ENCODE results near the gene STRBP. TPM values are rescaled to one million over a fixed set of nuclear protein-coding genes. Genes with fewer than 3 reads are reported as not detected.

The STRBP gene
- total RNA-seq, 1 experiment from 2014 or later = 43.1 TPM

DNA sequence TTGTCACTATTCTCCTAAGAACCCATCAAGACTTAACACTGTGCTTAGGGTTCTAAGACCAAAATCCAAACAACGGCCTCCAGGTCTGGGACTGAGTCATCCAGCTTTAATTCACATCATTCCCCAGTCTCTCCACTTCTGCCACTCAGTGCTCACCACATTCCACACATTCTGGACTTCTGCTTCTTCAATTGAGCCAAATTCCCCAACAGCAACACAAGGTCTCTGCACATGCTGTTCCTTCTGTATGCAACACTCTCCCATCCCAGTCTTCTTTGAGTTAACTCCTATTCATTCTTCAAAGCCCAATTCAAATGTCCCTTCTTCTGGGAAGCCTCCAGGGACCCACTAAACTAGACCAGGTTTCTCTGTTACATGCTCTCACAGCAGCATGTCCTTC is 137.1 kb downstream of the STRBP start:
- peak; percentile 47 for DNase-seq (ENCODE audit: low read depth)

DNA sequence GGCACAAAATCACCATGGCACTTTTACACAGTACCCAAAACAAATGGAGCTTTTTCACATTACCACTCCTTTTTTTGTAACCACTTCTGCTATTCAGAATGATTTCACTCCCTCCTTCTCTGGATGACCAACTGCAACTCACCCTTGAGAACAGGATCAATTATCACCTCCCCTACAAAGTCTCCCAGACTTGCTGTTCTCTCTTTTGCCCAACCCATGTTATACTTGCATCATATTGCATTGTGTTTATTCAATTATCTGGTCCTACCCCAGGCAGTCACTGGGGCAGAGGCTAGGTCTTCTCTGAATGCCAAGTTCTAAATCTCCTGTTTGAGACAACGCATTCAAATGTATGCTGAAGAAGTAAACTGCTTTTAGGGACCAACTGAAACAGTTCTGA is 139.0 kb downstream of the STRBP start:
- no peak for DNase-seq (ENCODE audit: low read depth)

DNA sequence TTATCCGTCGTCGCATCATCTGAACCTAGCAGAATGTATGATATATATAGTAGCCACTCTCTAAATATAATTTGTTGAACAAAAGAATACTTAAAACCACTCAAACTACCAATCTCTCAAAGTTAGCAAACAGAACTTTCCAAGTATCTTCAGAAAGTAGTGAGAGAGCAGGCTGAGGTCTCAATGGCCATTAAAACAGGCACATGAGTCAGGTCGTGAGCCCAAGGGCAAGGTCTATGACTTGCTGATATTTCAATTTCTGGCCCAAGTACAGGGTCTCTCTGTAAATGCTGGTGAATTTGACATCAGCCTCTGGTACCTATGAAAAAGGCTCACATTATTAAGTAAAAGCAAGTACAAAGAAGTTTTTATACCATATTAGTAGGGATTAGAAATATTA is 139.8 kb downstream of the STRBP start:
- DNase-seq (ENCODE audit: low read depth) = no peak

DNA sequence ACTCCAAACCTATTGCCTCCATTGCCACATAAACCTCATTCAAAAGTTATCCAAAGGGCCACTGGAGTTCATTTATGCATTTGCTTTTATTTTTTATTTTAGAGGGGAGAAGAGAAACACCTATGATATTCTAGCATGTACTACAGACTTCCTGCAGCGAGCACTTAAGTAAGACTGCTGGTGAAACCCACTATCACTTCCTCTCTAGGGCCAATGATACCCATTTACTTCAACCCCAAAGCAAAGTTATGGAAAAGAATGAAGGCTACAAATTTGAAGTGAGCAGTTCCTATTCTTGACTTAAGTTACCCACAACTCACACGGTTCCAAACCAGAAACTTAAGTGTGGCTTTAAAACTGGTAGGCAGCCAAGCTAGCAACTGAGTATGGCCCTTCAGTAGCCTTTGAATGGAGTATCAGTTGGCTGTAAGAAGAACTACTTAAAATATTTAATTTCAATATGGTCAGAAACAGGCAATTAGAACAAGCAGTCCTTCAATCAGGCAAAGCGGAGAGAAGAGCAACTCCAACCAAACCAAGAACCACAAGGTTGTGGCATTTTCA is 140.8 kb downstream of the STRBP start:
- no peak for DNase-seq (ENCODE audit: low read depth)

DNA sequence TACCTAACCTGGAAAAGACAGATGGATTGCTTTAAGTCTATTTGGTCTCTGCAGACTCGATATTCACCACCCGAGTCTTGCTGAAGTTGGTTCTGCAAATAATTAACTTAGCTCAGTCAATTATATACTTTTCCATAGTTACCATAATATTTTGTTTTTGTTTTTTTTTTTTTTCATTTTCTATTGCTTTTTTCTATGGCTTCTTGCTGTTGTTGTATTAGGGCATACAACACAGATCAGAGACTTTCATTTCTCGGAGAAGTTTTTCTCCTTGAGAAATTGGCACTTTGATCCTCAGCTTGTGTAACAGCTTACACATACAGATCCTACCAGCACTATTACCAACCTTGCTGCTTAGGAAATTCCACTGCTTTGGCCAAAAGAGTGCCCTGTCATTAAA is 146.9 kb downstream of the STRBP start:
- no peak for DNase-seq (ENCODE audit: low read depth)

DNA sequence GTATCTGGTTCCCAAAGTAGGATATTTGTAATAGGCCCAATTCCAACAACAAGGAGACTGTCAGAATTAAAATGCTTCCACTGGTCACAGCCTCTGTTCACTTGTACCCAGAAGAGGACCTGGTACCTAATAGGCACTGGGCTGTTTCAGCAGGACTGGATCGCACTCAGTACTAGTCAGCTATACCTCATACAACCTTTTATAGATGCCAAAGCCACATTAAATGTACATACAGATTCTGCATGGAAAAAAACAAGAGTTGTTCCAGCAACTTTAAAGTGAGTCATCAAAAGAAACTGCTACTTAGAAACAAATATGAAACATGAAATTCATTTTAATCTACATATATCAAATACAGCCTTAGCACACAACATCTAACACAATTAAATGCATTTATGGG is 147.4 kb downstream of the STRBP start:
- DNase-seq (ENCODE audit: low read depth) = no peak

DNA sequence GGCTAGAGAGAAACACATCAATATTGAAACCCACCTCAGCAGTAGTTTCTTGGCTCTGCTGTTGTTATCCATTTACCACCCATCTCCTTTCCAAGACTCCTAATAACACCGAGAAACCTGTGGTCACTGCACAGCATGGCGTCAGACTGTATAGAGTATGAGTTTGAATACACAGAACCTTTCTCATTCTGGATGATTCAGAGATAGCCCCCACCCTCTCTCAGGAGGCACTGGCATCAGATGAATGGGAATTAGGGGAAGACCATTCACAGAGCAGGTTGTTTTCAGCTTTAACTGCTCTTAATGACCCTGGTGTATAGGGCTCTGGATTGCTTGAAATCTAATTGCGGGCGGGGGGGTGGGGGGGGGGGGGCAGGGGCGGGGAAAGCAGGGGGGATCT is 148.3 kb downstream of the STRBP start:
- no peak for DNase-seq (ENCODE audit: low read depth)

DNA sequence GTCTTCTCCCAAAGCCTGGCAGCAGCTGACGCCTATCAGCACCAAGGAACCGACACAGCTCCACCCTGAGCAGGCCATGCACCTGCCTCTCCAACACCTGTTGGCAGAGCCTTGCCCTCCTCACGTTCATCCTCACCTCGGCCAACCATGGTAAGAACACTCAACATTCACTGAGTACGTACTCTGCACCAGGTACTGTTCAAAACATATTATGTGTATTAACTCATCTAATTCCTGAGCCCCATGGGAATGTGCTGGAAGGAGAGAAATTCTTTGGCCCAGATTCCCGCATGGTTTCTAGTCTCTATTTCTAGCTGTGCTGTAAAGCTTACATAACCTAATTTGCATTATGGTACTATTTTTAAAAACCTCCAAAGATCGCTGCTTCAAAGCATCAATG is 148.8 kb downstream of the STRBP start:
- no peak for DNase-seq (ENCODE audit: low read depth)

DNA sequence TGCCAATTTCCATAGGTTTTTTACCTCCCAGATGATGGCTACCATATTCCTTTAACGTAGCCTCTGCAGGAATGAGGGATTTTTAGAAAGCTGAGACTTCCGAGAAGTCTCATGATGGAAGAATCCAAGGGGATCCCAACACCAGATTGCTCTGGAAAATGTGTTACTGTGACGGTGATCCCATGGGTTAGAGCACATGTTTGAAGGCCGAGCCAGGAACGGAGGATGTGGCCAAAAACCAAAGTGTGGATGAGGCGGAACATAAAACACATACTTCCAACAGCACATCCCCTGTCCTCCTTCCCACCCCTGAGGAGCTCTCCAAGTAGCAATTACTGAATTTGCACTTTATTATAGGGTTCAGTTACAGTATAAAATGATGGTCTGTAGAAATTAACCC is 152.3 kb downstream of the STRBP start:
- DNase-seq (ENCODE audit: low read depth) = no peak

DNA sequence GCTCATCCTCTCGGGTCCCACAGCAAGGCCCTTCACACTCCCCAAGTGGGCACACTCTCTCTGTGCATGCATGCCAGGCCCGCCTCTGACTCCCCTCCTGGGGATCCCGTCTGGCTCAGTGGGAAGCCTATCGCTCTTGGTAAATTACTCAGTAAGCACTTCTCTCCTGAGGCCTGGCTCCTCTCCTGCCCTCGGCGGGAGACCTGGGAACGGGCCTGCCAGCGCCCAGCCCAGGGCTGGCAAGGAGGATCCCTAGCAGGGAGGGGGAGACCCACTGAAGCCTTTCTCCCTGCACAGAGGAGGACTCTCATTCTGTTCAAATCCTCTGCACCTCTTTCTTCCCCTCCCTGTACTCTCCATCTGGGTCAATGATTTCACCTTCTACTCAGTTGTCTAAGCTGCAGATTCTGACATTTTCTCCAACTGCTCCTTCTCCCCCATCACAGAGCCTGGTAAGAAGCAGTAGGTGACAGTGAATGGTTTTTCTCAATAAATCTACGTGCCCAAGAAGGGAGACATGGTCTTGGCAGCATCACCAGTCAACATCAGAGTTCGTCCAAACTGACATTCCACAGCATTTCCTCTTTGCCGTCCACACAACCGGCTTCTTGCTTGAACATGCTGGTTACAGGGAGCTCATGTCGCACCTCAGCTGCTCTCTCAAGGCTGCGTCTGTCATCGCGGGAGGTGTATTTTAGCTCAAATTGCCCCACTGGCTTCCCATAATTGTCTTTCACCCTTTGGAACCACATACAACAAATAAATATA is 153.1 kb downstream of the STRBP start:
- DNase-seq (ENCODE audit: low read depth) = no peak

DNA sequence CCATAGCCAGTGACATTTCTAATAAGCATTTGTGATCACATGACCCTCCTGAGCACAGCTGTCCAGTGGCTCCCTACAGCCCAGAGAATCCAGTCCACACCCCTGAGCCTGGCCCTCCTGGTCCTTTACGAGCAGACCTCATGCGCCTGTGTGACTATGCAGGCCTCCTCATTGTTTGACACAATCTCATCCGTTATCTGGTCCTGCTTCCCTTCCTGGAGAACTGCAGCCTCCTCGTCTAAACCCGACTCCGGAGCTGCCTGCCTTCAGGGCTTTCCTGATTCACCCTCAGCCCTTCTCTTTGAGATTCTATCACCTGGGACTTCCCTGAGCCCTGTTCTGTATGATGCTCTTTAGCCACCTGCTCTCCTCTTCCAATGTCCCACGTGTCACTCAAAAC is 155.2 kb downstream of the STRBP start:
- no peak for DNase-seq (ENCODE audit: low read depth)

DNA sequence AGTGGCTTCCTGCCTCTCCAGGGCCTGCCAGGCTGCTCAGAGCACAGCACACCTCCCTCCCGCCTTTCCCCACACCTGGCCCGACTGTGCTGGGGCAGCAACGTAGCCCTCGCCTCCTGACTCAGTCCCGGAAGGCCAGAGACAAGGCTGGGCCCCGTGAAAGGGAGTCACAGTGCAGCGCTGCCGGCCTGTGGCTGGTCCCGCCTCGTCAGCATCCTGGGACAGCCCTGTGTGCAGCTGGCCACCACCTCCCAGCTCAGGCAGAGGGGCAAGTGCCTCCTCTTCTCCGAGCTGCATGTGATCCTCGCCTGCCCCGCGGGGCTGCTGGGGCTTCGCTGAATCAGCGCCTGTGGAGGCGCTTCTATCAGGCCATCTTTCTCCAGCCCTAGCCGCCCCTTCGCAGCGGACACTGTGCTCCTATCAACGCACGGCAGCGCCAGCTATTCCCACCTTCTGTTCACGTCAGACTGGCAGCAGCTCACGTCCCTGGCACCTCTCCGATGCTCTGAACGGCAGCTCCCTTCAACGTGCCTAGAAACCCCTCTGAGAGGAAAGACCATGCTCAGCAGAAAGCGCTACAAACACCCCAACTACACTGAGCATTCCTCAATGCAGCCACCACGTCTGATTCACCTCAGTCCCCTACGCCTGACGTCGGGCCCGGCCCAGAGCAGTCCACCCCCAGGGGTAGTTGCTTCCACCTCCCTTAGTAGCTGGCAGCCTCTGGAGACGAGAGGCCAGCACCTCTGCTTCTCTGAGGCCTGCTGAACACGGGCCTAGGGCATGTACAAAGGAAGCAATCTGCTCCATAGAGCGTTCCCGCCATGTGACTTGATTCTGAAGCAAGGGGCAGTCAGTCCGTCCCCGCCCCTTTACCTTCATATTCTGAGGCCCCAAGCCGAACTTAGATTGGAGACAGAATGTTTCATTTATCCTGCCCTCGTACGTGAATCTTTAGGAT is 156.1 kb downstream of the STRBP start:
- DNase-seq (ENCODE audit: low read depth) = no peak

DNA sequence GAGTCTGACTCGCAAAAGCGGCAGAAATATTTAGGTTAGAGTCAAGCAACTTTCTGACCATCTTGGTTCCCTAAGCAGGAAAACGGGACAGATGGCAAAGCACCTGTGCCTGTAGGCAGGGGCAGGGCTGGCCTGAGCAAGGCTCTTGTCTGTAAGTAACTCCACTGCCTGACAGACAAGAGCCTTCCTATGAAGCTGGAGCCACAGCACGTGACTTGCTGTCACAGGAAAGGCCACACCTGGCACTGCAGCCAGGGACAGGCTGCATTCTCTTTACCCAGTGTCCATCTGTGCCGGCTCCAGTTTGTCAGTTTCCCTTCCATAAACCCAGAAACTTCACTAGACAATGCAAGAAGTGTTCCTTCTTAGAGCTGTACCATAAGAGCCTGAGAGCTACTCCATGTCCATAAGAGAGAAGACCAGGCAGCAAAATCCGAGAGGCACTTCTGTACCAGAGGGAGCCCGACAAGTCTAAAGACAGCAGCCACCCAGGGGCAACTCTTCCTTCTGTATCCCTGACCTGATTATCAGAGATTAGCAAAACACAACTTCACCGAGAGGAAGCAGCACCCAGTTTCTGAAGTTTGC is 156.9 kb downstream of the STRBP start:
- no peak for DNase-seq (ENCODE audit: low read depth)

DNA sequence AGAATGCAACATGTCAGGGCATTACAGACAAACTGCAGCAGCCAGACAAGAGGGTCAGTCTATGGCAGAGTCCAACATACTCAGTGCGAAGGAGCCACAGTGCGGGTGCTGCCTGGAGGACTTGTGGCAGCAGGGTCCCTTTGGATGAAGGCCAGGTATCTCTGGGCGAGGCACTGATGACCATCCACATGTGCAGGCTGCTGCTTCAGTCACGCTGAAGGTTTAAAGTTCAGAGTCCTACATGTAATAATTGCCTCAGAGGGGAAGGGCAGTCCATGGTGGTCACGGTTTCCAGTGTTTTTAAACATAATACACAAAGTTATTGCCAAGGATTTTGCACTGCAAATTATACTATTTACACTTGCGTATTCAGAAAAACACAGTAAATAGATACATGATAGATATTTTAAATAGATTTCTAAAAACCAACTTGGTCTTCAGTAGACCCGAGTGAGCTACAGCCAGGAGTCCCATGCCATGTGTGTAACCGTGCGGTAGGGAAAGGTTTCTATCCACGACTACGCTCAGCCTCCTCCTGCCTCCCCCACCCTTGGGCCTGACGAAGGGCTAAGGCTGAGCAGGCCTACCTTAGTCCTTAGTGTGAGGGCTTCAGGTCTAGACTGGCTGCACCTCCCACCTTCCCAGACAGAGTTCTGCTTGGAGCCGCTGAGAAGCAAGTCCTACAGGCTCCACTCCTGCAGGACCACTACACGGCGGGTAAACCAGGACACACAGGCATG is 158.7 kb downstream of the STRBP start:
- DNase-seq (ENCODE audit: low read depth) = no peak

DNA sequence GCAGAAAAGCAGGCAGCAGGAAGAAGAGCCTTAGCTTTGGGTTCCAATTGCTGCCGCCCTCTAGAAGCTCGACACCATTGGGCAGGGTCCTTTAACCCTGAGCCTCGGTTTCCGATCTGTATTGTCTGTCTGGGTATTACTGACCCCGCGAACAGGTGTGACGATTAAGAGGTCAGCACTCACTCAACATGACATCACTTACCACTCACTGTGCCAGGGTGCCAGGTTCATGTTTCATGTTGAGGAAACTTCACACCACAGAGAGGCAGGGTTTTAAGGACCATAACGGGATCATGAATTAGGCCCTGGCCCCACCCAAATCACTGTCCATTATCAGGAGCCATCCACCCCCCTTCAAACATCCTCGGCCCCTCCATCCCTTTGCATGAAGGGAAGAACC is 159.4 kb downstream of the STRBP start:
- DNase-seq (ENCODE audit: low read depth) = no peak

DNA sequence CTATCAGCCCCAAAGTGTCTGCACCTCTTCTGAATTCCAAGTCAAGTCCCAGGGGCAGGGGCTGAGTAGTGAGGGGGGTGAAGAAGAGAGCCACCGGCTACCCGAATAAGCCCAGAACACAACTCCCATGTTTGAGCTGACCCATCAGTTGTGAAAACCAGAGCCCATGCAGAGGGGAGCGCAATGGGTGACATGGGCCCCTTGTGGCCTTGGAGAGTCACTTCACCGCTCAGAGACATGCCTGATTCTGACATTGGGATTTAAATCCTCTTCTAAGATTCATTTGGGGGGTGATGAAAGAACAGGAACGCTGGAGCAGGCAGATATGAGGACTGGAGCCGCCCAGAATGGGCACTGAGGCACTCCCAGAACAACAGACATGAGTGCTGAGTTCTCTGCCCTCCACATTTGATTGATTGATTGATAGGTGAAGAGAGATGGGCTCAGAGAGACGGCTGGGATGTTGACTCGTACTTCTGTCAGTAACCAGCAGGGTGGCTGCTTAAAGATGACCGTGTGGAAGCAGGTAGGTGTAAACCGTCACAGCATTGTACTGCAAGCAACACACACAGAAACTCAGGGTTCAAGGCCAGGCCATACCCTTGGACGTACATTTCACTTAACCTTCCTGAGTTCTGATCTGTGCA is 160.6 kb downstream of the STRBP start:
- DNase-seq (ENCODE audit: low read depth) = no peak

DNA sequence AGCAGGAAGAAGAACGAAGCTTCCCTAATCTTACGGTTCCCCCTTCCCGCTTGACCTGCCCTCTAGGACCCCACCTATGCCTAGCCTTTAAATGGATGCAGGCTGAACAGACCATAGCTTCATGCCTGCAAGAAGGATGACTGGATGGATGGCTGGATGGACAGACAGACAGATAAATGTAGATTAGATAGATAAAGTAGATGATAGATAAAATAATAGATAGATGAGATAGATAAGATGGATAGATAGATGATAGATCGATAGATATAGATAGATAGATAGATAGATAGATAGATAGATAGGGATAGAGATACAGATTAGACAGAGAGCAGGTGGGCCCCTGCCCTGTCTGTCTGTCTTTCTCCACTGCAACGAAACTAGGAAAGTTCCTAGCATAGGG is 162.9 kb downstream of the STRBP start:
- DNase-seq (ENCODE audit: low read depth) = no peak

DNA sequence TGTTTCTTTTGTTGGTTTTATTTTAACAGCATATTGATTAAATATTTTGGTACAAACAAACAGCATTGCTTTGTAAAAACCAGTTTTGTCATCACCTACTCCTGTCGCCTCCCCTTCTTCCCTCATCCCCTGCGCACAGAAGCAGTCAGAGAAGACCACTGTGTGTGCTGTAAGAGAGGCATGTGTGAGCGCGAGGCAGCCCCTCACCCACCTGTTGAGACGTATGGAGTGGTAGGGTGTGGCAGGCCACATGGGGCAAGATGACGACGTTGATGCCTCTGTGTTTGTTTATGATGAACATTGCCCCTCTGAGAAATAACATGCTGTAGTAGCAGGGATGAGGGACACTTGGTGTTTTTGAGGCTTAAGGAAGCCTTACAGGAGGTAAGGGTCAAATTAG is 163.6 kb downstream of the STRBP start:
- DNase-seq (ENCODE audit: low read depth) = no peak

DNA sequence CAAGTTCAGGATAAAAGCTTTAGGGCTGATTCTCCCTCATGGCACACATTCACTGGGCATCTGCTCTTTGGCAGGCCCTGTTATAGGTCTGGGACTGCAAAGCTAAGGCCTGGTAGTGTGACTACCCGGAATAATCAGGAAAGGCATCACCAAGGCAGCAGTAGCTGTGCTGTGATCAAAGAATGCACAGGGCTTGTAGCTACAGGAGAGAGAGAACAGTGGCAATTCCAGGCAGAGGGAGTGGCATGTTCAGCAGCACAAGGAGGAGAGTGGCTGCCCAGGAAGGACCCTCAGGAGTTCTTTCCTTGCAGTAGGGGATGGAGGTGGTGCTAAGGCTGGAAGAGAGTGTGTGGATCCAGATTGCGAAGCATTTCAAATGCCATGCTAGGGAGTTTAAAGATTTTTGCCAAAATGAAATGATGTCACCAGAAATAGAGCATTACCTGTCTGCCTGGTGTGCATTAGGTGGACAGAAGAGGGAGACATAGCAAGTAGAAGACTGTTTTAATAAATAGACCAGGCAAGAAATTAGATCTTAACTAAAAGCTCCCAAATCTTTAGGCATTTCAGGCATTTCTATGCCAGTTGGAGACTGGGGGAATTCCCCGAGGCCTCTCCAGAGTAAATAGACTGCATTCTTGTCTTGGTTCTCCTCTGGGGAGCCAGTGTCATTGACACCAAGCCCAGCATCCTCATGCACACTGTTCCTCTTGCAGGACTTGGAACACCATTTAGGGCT is 165.8 kb downstream of the STRBP start:
- no peak for DNase-seq (ENCODE audit: low read depth)

DNA sequence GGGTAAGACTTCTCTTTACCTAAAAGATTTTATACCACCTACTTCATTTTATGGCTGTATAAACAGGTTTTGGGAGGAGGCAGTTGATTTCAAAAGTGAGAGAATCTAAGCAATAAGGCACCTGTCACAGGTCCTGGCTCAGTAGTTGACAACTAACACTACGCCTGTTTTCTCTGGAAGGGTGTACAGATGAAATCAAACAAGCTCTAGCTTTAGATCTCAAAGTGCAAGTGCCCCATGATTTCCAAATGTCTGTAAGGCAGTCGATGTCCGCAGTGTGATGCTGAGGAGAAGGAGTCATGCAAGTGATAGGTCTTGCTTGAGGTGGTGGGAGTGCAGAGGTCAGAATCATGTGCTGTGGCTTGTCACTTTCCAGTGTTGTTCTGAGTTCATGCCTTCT is 168.8 kb downstream of the STRBP start:
- DNase-seq (ENCODE audit: low read depth) = no peak

All from Daoy (cell line).